H1 (cell line): ENCODE data around the gene CHSY3. TPM values are rescaled to one million over a fixed set of nuclear protein-coding genes. Genes with fewer than 3 reads are reported as not detected.

Experiments
- CTCF ChIA-PET: fragments of 300-600 bp; sonication (Branson Sonifier 250); formaldehyde crosslinking; loops from one replicate; lab custom pipeline; 2021; ENCODE audit not compliant: partially characterized antibody; lab: Charles Lee
- POLR2A ChIA-PET: fragments of 300-600 bp; sonication (Branson Sonifier 250); formaldehyde crosslinking; loops from one replicate; lab custom pipeline; 2021; ENCODE audit warnings: inconsistent platforms; ENCODE audit not compliant: partially characterized antibody; lab: Charles Lee
- DNase-seq, 2 experiments: peaks; one replicate each; pipeline versions ENCODE4 v3.0.0 to v3.0.0-alpha.2; 2010 to 2022; ENCODE audit warnings: low spot score in 2 of 2, low read depth in 1 of 2, mixed read lengths in 1 of 2
- FAIRE-seq: peaks from 2 replicates; lab custom pipeline; 2011; peaks lifted over from hg19 to GRCh38; lab: Jason Lieb, UNC
- H2AFZ ChIP-seq: 2 replicates; pipeline ENCODE4 v1.8.1; 2012; ENCODE audit warnings: low read length, inconsistent platforms
- H2AK5ac ChIP-seq: 2 replicates; pipeline ENCODE4 v1.6.1; 2013; ENCODE audit warnings: low read depth, low read length
- H2BK120ac ChIP-seq: replicated peaks from 2 replicates; pipeline ENCODE3; 2013; ENCODE audit warnings: low read depth, low read length, inconsistent platforms
- H2BK12ac ChIP-seq: 2 replicates; pipeline ENCODE4 v1.6.1; 2013; ENCODE audit warnings: low read depth, low read length
- H2BK15ac ChIP-seq: 2 replicates; pipeline ENCODE4 v1.6.1; 2013; ENCODE audit warnings: low read length
- H2BK20ac ChIP-seq: 2 replicates; pipeline ENCODE4 v1.6.1; 2013; ENCODE audit warnings: low read length
- H2BK5ac ChIP-seq: 2 replicates; pipeline ENCODE4 v1.6.1; 2013; ENCODE audit warnings: low read depth, low read length
- H3K14ac ChIP-seq: 2 replicates; pipeline ENCODE4 v1.6.1; 2013; ENCODE audit warnings: inconsistent platforms; ENCODE audit not compliant: insufficient read length
- H3K18ac ChIP-seq: 2 replicates; pipeline ENCODE4 v1.6.1; 2013; ENCODE audit warnings: low read length; ENCODE audit errors: extremely low read depth
- H3K23ac ChIP-seq: 2 replicates; pipeline ENCODE4 v1.6.1; 2013; ENCODE audit warnings: inconsistent platforms; ENCODE audit not compliant: insufficient read length
- H3K23me2 ChIP-seq: 2 replicates; pipeline ENCODE4 v1.6.1; 2013; ENCODE audit warnings: low read depth, low read length
- H3K27ac ChIP-seq: 2 replicates; pipeline ENCODE4 v1.6.1; 2011; ENCODE audit warnings: low read depth, low read length, inconsistent platforms
- H3K27me3 ChIP-seq, 4 experiments: replicated peaks in 1 of 4; 1 replicate in 1 of 4; 2 replicates in 3 of 4; pipeline versions ENCODE4 v1.6.1 to v1.8.1; 2011 to 2013; ENCODE audit warnings: low read length in 3 of 4, mild to moderate bottlenecking in 3 of 4, inconsistent platforms in 2 of 4, mixed read lengths in 2 of 4, moderate library complexity in 1 of 4; ENCODE audit not compliant: control insufficient read depth in 3 of 4, insufficient read depth in 3 of 4; ENCODE audit errors: extremely low read depth in 1 of 4
- H3K36me3 ChIP-seq, 4 experiments: 2 replicates each; pipeline versions ENCODE4 v1.6.1 to v1.8.1; 2011 to 2013; ENCODE audit warnings: mild to moderate bottlenecking in 4 of 4, low read length in 3 of 4, moderate library complexity in 2 of 4, control low read depth in 1 of 4, inconsistent platforms in 1 of 4; ENCODE audit not compliant: insufficient read depth in 4 of 4, control insufficient read depth in 2 of 4
- H3K4ac ChIP-seq: replicated peaks from 2 replicates; pipeline ENCODE3; 2013; ENCODE audit warnings: low read length, low read depth, mixed read lengths, inconsistent platforms; ENCODE audit not compliant: insufficient read length
- H3K4me1 ChIP-seq, 4 experiments: replicated peaks in 1 of 4; 1 replicate in 1 of 4; 2 replicates in 3 of 4; pipeline versions ENCODE4 v1.6.1 to v1.8.1; 2011 to 2013; ENCODE audit warnings: low read length in 3 of 4, inconsistent platforms in 2 of 4, mixed read lengths in 1 of 4; ENCODE audit not compliant: insufficient read depth in 4 of 4, control insufficient read depth in 3 of 4
- H3K4me2 ChIP-seq, 2 experiments: 2 replicates each; pipeline versions ENCODE4 v1.6.1 to v1.8.1; 2011 to 2013; ENCODE audit warnings: low read depth in 2 of 2, low read length in 2 of 2, control low read depth in 1 of 2, inconsistent platforms in 1 of 2, mild to moderate bottlenecking in 1 of 2; ENCODE audit not compliant: insufficient read depth in 1 of 2
- H3K4me3 ChIP-seq, 4 experiments: fragments of 200-600, 300-600 bp in 1 of 4; sonication (generic), shearing (Covaris generic), sonication (Bioruptor Twin) in 1 of 4; 2 replicates each; pipeline versions ENCODE4 v1.5.1 to v1.8.1; 2011 to 2016; ENCODE audit warnings: low read length in 4 of 4, low read depth in 3 of 4, control low read depth in 2 of 4, inconsistent platforms in 2 of 4, mild to moderate bottlenecking in 2 of 4, mixed read lengths in 1 of 4, moderate library complexity in 1 of 4; ENCODE audit not compliant: insufficient read depth in 2 of 4; ENCODE audit errors: extremely low read depth in 1 of 4
- H3K56ac ChIP-seq: replicated peaks from 2 replicates; pipeline ENCODE3; 2013; ENCODE audit warnings: low read depth, mild to moderate bottlenecking, mixed read lengths, low read length, inconsistent platforms; ENCODE audit not compliant: insufficient read length
- H3K79me1 ChIP-seq: 2 replicates; pipeline ENCODE4 v1.6.1; 2013; ENCODE audit warnings: low read depth, low read length, control low read depth
- H3K79me2 ChIP-seq, 2 experiments: 2 replicates each; pipeline versions ENCODE4 v1.6.1 to v1.8.1; 2012 to 2013; ENCODE audit warnings: low read length in 2 of 2, mild to moderate bottlenecking in 2 of 2, inconsistent platforms in 1 of 2; ENCODE audit not compliant: insufficient read depth in 2 of 2, control insufficient read depth in 1 of 2
- H3K9ac ChIP-seq, 4 experiments: replicated peaks in 1 of 4; 1 replicate in 1 of 4; 2 replicates in 3 of 4; pipeline versions ENCODE4 v1.6.1 to v1.8.1; 2011 to 2013; ENCODE audit warnings: low read depth in 3 of 4, low read length in 3 of 4, control low read depth in 2 of 4, mild to moderate bottlenecking in 2 of 4, moderate library complexity in 2 of 4, inconsistent platforms in 1 of 4; ENCODE audit errors: extremely low read depth in 1 of 4
- H3K9me3 ChIP-seq, 2 experiments: 2 replicates each; pipeline versions ENCODE4 v1.6.1 to v1.8.1; 2012 to 2013; ENCODE audit warnings: mild to moderate bottlenecking in 2 of 2, moderate library complexity in 2 of 2, control low read depth in 1 of 2, inconsistent platforms in 1 of 2, low read depth in 1 of 2, low read length in 1 of 2, mixed read lengths in 1 of 2; ENCODE audit not compliant: insufficient read depth in 2 of 2
- H4K20me1 ChIP-seq, 2 experiments: replicated peaks in 1 of 2; 2 replicates each; pipeline versions ENCODE3 to v1.8.1; 2011 to 2013; ENCODE audit warnings: inconsistent platforms in 2 of 2, low read length in 2 of 2, mild to moderate bottlenecking in 1 of 2; ENCODE audit not compliant: insufficient read depth in 2 of 2, control insufficient read depth in 1 of 2
- H4K5ac ChIP-seq: 2 replicates; pipeline ENCODE4 v1.6.1; 2013; ENCODE audit warnings: low read length, low read depth, mixed read lengths, inconsistent platforms; ENCODE audit not compliant: insufficient read length
- H4K8ac ChIP-seq: 2 replicates; pipeline ENCODE4 v1.8.0; 2013; ENCODE audit warnings: mild to moderate bottlenecking, moderate library complexity, low read length, inconsistent platforms; ENCODE audit not compliant: insufficient read depth; ENCODE audit errors: extremely low read depth
- H4K91ac ChIP-seq: replicated peaks from 2 replicates; pipeline ENCODE3; 2013; ENCODE audit warnings: low read length, mixed read lengths, inconsistent platforms; ENCODE audit not compliant: insufficient read length
- CTCF ChIP-seq, 3 experiments: IDR thresholded peaks; 1 replicate in 2 of 3; 2 replicates in 1 of 3; pipeline versions ENCODE4 v1.5.1 to v1.6.1; 2011; ENCODE audit warnings: low read length in 3 of 3, mild to moderate bottlenecking in 3 of 3, inconsistent platforms in 2 of 3, low read depth in 1 of 3, moderate library complexity in 1 of 3; ENCODE audit not compliant: insufficient read depth in 1 of 3; ENCODE audit errors: control extremely low read depth in 1 of 3
- EGR1 ChIP-seq: IDR thresholded peaks from 2 replicates; pipeline ENCODE4 v1.6.1; 2011; ENCODE audit warnings: low read depth, low read length, borderline replicate concordance
- RAD21 ChIP-seq, 2 experiments: IDR thresholded peaks in 1 of 2; conservative IDR thresholded peaks in 1 of 2; 2 replicates each; pipeline ENCODE4 v1.6.1; 2011; ENCODE audit warnings: low read depth in 2 of 2, low read length in 2 of 2, improper control_type of control experiment in 1 of 2, inconsistent platforms in 1 of 2, mild to moderate bottlenecking in 1 of 2, moderate library complexity in 1 of 2
- YY1 ChIP-seq: IDR thresholded peaks from 2 replicates; pipeline ENCODE4 v1.6.1; 2011; ENCODE audit warnings: low read depth, mild to moderate bottlenecking, low read length
- WGBS, 2 experiments: shearing (Covaris generic) in 1 of 2; methylation state at CpG; one replicate each; pipeline versions ENCODE4 v1.1.6 to v1.1.7; 2013 to 2015; ENCODE audit warnings: low lambda C conversion rate in 2 of 2, mixed read lengths in 2 of 2, inconsistent platforms in 1 of 2, low coverage in 1 of 2, missing lambda C conversion rate in 1 of 2; ENCODE audit not compliant: insufficient replicate concordance in 2 of 2, insufficient coverage in 1 of 2, insufficient read length in 1 of 2; ENCODE audit errors: extremely low coverage in 1 of 2, missing lambda C conversion rate in 1 of 2; 5-methylcytosine and 5-hydroxymethylcytosine counted together
- polyA plus RNA-seq, 7 experiments: library from polyadenylated mRNA; depleted of rRNA in 3 of 7; stranded (reverse) in 5 of 7; unstranded in 2 of 7; fragments of >200 nt in 5 of 7; fragments of 200-250 nt in 2 of 7; gene quantifications; 1 replicate in 5 of 7; 2 replicates in 1 of 7; 4 replicates in 1 of 7; pipeline versions ENCODE4 v1.2.1 to v1.2.3, GENCODE V29; 2011 to 2013; ENCODE audit warnings: missing spikeins in 2 of 7, mixed read lengths in 2 of 7
- total RNA-seq: library from RNA; stranded (reverse); fragmentation: NEBNext Ultra II Directional; extraction: Animal tissue kit (Norgen Biotek cat#: 25700); gene quantifications from 2 replicates; pipeline ENCODE4 v1.2.1, GENCODE V29; 2021

Gene CHSY3
- total and polyA plus RNA-seq, 2 of the 8 experiments (the other 6 are each of a cell fraction or from before 2014, with no cell fraction given), result 0.24 to 1.8 TPM

- FAIRE-seq (no peak), DNase-seq (no peak)
- H2BK12ac ChIP-seq, result no peak overlapping the region
- no peak overlapping the region for H3K4me2 ChIP-seq
- H3K9ac ChIP-seq, result no peak overlapping the region
- no peak overlapping the region for H3K14ac ChIP-seq
- no peaks in the 10 kb centered on the region for H3K4me1 ChIP-seq
- H3K27me3 ChIP-seq, result no peaks in the 10 kb centered on the region
- WGBS, 2 experiments, result 4% methylated on average over 1 of the region's 1 CpG; no CpG with 5 or more reads in 1 of the 2 experiments
- H2BK120ac ChIP-seq, result no peak overlapping the region
- no peak overlapping the region for H2BK15ac ChIP-seq
- H4K20me1 ChIP-seq, result no peaks in the 10 kb centered on the region
- no peak overlapping the region for H3K27ac ChIP-seq
- no peak overlapping the region for H3K4me3 ChIP-seq
- H4K5ac ChIP-seq, result no peak overlapping the region
- H4K91ac ChIP-seq, result no peak overlapping the region
- H2AFZ ChIP-seq, result no peak overlapping the region
- TF ChIP-seq YY1 (peak; percentile 33; the same call in 1 of the 2 replicates), EGR1 (no peak), CTCF (IDR thresholded peaks at IDR 0.05; ENCODE audit: control extremely low read depth in 1 of 3, insufficient read depth in 1 of 3, low read depth in 1 of 3, low read length in 3 of 3) (peak in 2 of 3 experiments; percentile 42 to 49; a peak in 2 of 4 replicates), RAD21 (IDR thresholded peaks at IDR 0.05 in 1 of 2, conservative IDR thresholded peaks at IDR 0.05 in 1 of 2; ENCODE audit: low read depth in 2 of 2, low read length in 2 of 2) (peak; percentile 74 to 81)
- no peak overlapping the region for H3K56ac ChIP-seq
- no peak overlapping the region for H3K4ac ChIP-seq
- no peak overlapping the region for H2AK5ac ChIP-seq
- no peak overlapping the region for H2BK20ac ChIP-seq
- no peak overlapping the region for H2BK5ac ChIP-seq
- H4K8ac ChIP-seq, result no peak overlapping the region
- no peak overlapping the region for H3K23ac ChIP-seq
- H3K9me3 ChIP-seq, result no peaks in the 10 kb centered on the region
- H3K79me1 ChIP-seq, result no peaks in the 10 kb centered on the region
- H3K79me2 ChIP-seq, result no peaks in the 10 kb centered on the region
- CTCF ChIA-PET, result interaction anchor here (0.6 to 2.0 kb wide), 17 partner anchors 10 to 897 kb away, joined by 3 to 22 read pairs (median 3); no protein-coding TSS in a partner anchor
- no peaks in the 10 kb centered on the region for H3K36me3 ChIP-seq
- no peaks in the 10 kb centered on the region for H3K23me2 ChIP-seq
- no peak overlapping the region for H3K18ac ChIP-seq
- POLR2A ChIA-PET, result no interaction called here
Measured at GRCh38 chr5:130109152-130109551, 204.9 kb downstream of the CHSY3 start.
